ENCODE data around the gene FARP1.

DNA sequence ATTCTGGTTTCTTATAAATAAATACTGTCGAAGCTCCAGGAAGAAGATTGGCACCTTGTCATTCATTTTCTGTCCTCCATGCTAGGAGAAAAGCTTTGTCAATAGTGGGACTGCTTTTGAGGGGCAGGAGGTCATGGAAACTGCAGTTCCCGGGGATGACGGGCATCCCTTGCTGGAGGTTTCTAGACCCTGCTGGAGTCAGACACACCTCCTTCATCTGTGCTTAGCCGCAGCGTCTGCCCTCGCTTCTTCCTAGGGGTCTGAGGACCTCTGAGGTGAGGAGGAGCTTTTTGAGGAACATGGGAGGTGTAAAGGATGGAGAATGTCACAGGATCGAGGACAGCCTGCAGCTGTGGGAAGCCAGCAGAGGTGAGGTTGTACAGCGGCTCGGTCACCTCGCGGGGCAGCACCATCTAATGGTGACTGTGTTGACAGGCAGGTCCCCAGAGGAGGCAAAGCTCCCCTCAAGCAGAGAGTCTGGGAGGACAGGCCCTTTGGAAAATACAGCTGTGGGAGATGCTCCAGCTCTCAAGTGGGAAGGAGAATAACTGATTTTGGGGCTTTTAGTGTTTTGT lies 206.9 kb downstream of the FARP1 start:
- no peak for TF ChIP-seq CTCF (IDR thresholded peaks at IDR 0.05)
- TF ChIP-seq POLR2AphosphoS5 (IDR thresholded peaks at IDR 0.05), result no peak
- no peak for TF ChIP-seq POLR2A (IDR thresholded peaks at IDR 0.05)
- TF ChIP-seq EP300 (IDR thresholded peaks at IDR 0.05), result no peak

Measured in sigmoid colon (tissue), 4 donors.